Muscle of arm (tissue), 12 donors: ENCODE results near the gene RUVBL2. TPM values are rescaled to one million over a fixed set of nuclear protein-coding genes. Genes with fewer than 3 reads are reported as not detected.

ENCODE experiments used
- DNase-seq: peaks from one replicate; pipeline ENCODE4 v3.0.0-alpha.2; 2013
- polyA plus RNA-seq, 12 donors: library from polyadenylated mRNA; unstranded; fragments of 120-200 nt; gene quantifications; one replicate each; pipeline ENCODE4 v1.2.1, GENCODE V29; 2013; ENCODE audit not compliant: insufficient read length in 12 of 12

Gene RUVBL2
- polyA plus RNA-seq, 12 donors: 43.6 to 61.1 (median 49.2) TPM; not detected in 1

- DNase-seq: no peak
Measured at GRCh38 chr19:48962029-48962848, 31.4 kb upstream of the RUVBL2 start.

GRCh38 chr19:48962849-48963165 is 30.9 kb upstream of the RUVBL2 start:
- DNase-seq: no peak

GRCh38 chr19:48963371-48964204 is 30.1 kb upstream of the RUVBL2 start:
- DNase-seq: peak; percentile 78

- DNase-seq: no peak
Measured at GRCh38 chr19:48964205-48965039, 29.3 kb upstream of the RUVBL2 start.

GRCh38 chr19:48965040-48965805 is 28.5 kb upstream of the RUVBL2 start, which contains the start of gene FTL:
FTL (plus strand) TSS chr19:48965309; CDS start chr19:48965508, 199 bp downstream.
- DNase-seq: peak; percentile 97

- DNase-seq: peak; percentile 90
Measured at GRCh38 chr19:48965806-48966540, 27.7 kb upstream of the RUVBL2 start.

GRCh38 chr19:48966541-48967345 is 26.9 kb upstream of the RUVBL2 start:
- DNase-seq: no peak

GRCh38 chr19:48967346-48968178 is 26.1 kb upstream of the RUVBL2 start:
- no peak for DNase-seq

- no peak for DNase-seq
Measured at GRCh38 chr19:48968179-48968661, 25.5 kb upstream of the RUVBL2 start.

GRCh38 chr19:48968813-48969218 is 24.9 kb upstream of the RUVBL2 start:
- no peak for DNase-seq

GRCh38 chr19:48969276-48970138 is 24.2 kb upstream of the RUVBL2 start:
- no peak for DNase-seq

- DNase-seq: no peak
Measured at GRCh38 chr19:48970139-48970766, 23.4 kb upstream of the RUVBL2 start.

GRCh38 chr19:48970923-48971395 is 22.7 kb upstream of the RUVBL2 start:
- peak; percentile 87 for DNase-seq

GRCh38 chr19:48975947-48976847 is 17.5 kb upstream of the RUVBL2 start:
- DNase-seq: no peak

GRCh38 chr19:48977061-48977460 is 16.6 kb upstream of the RUVBL2 start:
- DNase-seq: no peak

GRCh38 chr19:48982280-48982679 is 11.4 kb upstream of the RUVBL2 start:
- no peak for DNase-seq
